Measurements from ENCODE around the gene USP22.

The USP22 gene

DNA sequence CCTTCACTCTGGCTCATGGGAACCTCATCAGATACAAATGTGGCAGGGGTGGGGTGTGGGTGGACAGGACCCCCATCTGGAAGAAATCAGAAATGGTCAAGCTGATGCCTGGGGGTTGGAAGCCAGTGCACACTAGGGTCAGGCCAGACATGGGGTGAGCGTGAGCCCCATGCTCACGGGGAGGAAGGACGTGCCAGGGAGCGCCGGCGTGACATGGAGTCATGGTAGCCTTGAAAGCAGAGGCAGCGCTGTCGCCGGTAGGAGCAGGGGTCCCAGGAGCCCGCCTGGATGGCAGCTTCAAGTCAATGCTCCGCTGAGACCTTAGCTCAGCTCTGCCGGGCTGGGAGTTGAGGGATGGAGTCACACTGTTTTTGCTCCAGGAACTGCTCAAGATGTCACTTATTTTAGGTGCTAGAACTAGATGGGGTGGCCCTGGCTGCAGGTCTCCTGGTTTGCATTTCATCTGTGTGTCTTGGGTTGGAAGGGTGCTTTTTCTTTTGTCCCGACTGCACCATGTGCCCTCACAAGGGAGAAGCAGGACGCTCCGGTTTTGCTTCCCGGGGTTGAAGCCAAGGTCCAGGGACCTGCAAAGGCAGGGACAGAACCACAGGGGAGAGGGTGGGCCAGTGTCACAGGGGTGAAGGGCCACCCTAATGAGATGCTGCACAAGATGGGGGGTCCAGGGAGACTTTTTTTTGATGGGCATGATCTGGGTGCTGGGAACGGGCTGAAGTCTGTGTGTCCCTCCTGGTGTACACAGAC lies 51.4 kb downstream of the USP22 start:
- TF ChIP-seq, protein P1, sequence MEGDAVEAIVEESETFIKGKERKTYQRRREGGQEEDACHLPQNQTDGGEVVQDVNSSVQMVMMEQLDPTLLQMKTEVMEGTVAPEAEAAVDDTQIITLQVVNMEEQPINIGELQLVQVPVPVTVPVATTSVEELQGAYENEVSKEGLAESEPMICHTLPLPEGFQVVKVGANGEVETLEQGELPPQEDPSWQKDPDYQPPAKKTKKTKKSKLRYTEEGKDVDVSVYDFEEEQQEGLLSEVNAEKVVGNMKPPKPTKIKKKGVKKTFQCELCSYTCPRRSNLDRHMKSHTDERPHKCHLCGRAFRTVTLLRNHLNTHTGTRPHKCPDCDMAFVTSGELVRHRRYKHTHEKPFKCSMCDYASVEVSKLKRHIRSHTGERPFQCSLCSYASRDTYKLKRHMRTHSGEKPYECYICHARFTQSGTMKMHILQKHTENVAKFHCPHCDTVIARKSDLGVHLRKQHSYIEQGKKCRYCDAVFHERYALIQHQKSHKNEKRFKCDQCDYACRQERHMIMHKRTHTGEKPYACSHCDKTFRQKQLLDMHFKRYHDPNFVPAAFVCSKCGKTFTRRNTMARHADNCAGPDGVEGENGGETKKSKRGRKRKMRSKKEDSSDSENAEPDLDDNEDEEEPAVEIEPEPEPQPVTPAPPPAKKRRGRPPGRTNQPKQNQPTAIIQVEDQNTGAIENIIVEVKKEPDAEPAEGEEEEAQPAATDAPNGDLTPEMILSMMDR (conservative IDR thresholded peaks at IDR 0.05; ENCODE audit: low read length), result no peak
- no peak for DNase-seq (ENCODE audit: low read depth)
- no peak overlapping the region for H3K4me3 ChIP-seq (ENCODE audit: low read length)

DNA sequence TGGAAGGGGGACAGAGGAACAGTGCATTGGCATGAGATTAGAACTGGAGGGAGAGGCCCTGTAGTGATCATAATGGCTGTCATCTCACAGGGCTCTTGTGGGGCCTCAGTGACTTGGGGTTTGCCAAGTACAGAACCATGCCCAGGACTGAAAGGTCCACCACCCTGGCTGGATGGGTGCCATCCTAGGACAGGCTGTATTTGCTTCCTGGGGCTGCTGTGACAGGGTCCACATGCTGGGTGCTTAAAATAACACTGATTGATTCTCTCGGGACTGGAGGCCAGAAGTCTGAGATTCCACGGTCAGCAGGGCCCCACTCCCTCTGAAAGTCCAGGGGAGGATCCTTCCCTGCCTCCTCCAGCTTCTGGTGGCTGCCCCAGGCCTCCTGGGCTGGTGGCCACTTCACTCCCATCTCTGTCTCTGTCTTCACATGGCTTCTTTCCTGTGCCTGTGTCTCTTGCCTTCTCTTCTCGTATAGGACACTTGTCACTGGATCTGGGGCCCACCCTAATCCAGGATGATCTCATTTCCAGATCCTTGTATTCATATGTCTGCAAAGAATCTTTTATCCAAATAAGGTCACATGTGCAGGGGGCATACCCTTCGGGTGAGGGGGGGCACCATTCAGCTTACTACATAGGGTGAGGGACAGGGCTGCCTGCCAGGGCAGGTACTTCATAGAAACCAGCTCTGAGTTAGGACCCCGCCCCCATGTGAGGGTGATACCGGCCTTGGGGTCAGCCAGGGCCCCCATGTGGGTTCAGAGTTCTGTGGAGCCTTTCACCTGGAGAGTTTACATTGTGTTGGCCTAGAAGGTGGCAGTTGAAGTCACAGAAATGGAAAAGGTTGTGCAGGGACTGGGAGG lies 52.6 kb downstream of the USP22 start:
- TF ChIP-seq, protein P1 (conservative IDR thresholded peaks at IDR 0.05; ENCODE audit: low read length), result no peak
- no peak for DNase-seq (ENCODE audit: low read depth)

DNA sequence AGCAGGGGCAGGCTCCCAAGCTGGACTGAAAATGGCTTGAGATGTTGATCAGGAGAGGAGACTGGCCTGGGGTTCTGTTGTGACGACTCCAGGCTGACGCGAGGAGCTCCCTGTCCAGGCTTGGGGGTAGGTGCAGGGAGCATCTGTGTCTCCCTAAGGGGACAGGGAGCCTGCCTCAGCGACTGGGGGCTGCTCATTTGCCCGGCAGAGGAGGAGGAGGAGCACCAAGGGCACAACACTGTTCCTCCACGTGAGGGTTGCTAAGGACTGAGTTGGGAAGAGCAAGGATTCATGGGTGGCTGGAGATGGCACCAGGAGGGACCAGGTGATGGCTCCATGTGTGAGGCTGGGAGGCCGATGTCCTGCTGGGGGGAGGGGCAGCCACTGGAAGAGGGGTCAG lies 53.3 kb downstream of the USP22 start:
- H3K4me3 ChIP-seq (ENCODE audit: low read length), result no peak overlapping the region
- TF ChIP-seq, protein P1 (conservative IDR thresholded peaks at IDR 0.05; ENCODE audit: low read length), result no peak
- DNase-seq (ENCODE audit: low read depth), result no peak

More for the DNA sequence above, 52.6 kb downstream of the USP22 start:
- no peak overlapping the region for H3K4me3 ChIP-seq (ENCODE audit: low read length)

DNA sequence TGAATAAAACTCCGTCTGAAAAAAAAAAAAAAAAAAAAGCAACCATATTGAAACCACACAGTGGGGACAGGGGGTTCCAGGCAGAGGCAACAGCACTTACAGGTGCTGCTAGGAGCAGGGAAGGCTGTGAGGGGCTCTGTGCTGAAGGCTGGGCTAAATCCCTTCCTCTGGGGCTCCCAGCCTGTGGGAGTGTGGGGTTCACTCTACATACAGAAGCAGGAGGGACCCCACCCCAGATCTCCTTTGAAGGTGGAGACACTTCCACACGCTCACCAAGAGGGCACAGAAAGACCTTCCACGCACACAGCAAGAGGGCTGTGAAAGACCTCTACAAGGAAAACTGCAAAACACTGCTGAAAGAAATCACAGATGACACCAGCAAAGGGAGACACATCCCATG lies 53.9 kb downstream of the USP22 start:
- TF ChIP-seq, protein P1 (conservative IDR thresholded peaks at IDR 0.05; ENCODE audit: low read length), result no peak
- no peak overlapping the region for H3K4me3 ChIP-seq (ENCODE audit: low read length)
- DNase-seq (ENCODE audit: low read depth), result no peak

DNA sequence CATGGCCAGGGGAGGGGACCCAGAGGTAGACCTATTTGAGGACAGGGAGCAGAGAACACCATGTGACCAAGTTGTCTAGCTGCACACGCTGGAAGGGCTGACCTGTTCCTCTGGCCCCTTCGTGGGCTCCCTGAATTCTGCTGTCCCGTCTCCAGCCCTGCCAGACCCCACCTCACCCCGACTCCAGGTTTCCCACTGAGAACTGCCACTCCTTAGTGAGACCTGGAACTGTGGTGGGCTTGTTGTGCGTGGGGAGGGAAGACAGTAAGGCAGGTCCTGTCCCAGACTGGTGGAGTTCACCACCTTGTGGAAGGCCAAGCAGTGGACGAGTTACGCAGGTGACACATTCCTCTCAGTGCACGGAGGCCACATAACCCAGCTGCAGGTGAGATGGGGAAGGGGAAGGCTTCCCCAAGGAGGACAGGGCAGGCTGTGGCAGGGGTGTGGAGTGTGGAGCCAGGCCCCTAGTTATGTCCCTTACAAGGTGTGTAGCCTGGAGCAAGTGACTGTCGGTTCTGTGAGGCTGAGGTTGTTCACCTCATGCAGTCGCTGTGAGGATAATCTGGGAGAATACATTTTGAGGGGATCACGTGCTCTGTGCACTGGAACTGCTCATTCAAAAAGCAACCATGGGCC lies 54.7 kb downstream of the USP22 start:
- no peak overlapping the region for H3K4me3 ChIP-seq (ENCODE audit: low read length)
- no peak for DNase-seq (ENCODE audit: low read depth)
- TF ChIP-seq, protein P1 (conservative IDR thresholded peaks at IDR 0.05; ENCODE audit: low read length), result no peak

DNA sequence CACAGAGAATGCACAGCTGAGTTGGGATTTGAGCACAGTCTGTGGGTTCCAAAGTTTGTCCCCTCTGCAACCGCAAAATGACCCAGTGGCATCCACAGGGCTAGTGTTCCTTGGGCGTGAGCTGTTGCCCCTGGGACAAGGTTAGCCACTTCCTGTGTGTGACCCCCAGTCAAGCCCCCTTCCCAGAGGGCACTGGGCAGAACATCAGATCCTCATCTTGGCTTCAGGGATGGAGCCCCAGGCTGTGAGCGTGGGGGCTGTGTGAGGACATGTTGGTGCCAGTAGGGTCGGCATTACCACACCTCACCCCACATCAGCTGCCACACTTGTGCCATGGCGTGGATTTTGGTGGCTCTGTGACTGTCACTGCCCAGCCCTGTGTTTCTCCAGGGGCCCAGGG lies 55.3 kb downstream of the USP22 start:
- no peak for DNase-seq (ENCODE audit: low read depth)
- TF ChIP-seq, protein P1 (conservative IDR thresholded peaks at IDR 0.05; ENCODE audit: low read length), result no peak
- H3K4me3 ChIP-seq (ENCODE audit: low read length), result no peak overlapping the region
